ENCODE data around the gene RNH1. TPM values are rescaled to one million over a fixed set of nuclear protein-coding genes. Genes with fewer than 3 reads are reported as not detected.

RNH1 gene
- total and polyA plus RNA-seq, 10 of the 15 experiments (the other 5 are each of a cell fraction or from before 2014, with no cell fraction given), result 2.3 to 162 (median 72.1) TPM

DNA sequence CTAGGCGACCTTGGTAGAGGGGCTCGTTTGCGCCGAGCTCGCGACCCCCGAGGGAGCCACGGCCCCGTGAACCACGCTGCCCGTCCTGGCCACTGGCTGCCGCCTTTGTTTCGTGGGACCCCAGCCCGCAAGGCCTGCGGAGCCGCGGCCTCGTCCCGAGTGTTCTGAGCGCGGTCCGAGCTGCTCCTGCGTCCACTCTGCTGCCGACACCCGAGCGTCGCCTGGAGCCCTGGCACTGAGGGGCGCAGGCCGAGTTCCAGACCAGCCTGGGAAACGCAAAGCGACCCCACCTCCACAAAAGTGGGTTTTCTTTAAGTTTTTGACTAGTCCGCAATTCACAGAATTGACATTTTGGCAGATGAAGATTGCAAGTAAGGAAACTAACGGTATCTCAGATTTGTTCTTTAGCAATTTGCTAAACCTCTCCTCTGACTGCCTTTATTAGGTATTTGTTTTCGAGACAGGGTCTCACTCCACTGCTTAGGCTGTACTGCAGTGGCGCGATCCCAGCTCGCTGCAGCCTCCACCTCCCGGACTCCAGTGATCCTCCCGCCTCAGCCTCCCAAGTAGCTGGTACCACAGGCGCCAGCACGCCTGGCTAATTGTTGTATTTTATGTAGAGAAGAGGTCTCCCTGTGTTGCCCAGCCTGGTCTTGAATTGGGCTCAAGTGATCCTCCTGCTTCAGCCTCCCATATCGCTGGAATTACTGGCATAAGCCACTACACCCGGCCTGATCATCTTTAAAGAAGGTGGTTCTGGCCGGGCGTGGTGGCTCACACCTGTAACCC, 879 bp upstream of the RNH1 start (continued):
- TF ChIP-seq MLLT1 (IDR thresholded peaks at IDR 0.05) (0 out of 2 replicates have a peak, but pooled peaks have one; percentile 58), MTA3 (IDR thresholded peaks at IDR 0.05; ENCODE audit: borderline replicate concordance, low read length) (no peak), SKIL (IDR thresholded peaks at IDR 0.05; ENCODE audit: low read depth, poor library complexity, severe bottlenecking) (no peak), MEF2B (IDR thresholded peaks at IDR 0.05; ENCODE audit: partially characterized antibody, poor library complexity, severe bottlenecking) (no peak), LARP7 (IDR thresholded peaks at IDR 0.05) (peak; percentile 41; the same call in 1 of the 2 replicates), FOS (IDR thresholded peaks at IDR 0.05; ENCODE audit: borderline replicate concordance, extremely low read depth, insufficient read length) (no peak), SIX5 (IDR thresholded peaks at IDR 0.05; ENCODE audit: low read depth, low read length, severe bottlenecking) (no peak), TAF1 (IDR thresholded peaks at IDR 0.05; ENCODE audit: borderline replicate concordance, low read depth, low read length) (no peak), GATAD2B (conservative IDR thresholded peaks at IDR 0.05; ENCODE audit: low read depth) (peak; percentile 41), FOXK2 (IDR thresholded peaks at IDR 0.05) (no peak), MAX (IDR thresholded peaks at IDR 0.05; ENCODE audit: low read depth, low read length) (no peak), CREM (IDR thresholded peaks at IDR 0.05; ENCODE audit: low read depth) (no peak)
- TF ChIP-seq, protein P1, sequence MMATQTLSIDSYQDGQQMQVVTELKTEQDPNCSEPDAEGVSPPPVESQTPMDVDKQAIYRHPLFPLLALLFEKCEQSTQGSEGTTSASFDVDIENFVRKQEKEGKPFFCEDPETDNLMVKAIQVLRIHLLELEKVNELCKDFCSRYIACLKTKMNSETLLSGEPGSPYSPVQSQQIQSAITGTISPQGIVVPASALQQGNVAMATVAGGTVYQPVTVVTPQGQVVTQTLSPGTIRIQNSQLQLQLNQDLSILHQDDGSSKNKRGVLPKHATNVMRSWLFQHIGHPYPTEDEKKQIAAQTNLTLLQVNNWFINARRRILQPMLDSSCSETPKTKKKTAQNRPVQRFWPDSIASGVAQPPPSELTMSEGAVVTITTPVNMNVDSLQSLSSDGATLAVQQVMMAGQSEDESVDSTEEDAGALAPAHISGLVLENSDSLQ (IDR thresholded peaks at IDR 0.05), result no peak
- TF ChIP-seq, protein P2, sequence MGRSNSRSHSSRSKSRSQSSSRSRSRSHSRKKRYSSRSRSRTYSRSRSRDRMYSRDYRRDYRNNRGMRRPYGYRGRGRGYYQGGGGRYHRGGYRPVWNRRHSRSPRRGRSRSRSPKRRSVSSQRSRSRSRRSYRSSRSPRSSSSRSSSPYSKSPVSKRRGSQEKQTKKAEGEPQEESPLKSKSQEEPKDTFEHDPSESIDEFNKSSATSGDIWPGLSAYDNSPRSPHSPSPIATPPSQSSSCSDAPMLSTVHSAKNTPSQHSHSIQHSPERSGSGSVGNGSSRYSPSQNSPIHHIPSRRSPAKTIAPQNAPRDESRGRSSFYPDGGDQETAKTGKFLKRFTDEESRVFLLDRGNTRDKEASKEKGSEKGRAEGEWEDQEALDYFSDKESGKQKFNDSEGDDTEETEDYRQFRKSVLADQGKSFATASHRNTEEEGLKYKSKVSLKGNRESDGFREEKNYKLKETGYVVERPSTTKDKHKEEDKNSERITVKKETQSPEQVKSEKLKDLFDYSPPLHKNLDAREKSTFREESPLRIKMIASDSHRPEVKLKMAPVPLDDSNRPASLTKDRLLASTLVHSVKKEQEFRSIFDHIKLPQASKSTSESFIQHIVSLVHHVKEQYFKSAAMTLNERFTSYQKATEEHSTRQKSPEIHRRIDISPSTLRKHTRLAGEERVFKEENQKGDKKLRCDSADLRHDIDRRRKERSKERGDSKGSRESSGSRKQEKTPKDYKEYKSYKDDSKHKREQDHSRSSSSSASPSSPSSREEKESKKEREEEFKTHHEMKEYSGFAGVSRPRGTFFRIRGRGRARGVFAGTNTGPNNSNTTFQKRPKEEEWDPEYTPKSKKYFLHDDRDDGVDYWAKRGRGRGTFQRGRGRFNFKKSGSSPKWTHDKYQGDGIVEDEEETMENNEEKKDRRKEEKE (IDR thresholded peaks at IDR 0.05), result no peak
- TF ChIP-seq, protein P3, sequence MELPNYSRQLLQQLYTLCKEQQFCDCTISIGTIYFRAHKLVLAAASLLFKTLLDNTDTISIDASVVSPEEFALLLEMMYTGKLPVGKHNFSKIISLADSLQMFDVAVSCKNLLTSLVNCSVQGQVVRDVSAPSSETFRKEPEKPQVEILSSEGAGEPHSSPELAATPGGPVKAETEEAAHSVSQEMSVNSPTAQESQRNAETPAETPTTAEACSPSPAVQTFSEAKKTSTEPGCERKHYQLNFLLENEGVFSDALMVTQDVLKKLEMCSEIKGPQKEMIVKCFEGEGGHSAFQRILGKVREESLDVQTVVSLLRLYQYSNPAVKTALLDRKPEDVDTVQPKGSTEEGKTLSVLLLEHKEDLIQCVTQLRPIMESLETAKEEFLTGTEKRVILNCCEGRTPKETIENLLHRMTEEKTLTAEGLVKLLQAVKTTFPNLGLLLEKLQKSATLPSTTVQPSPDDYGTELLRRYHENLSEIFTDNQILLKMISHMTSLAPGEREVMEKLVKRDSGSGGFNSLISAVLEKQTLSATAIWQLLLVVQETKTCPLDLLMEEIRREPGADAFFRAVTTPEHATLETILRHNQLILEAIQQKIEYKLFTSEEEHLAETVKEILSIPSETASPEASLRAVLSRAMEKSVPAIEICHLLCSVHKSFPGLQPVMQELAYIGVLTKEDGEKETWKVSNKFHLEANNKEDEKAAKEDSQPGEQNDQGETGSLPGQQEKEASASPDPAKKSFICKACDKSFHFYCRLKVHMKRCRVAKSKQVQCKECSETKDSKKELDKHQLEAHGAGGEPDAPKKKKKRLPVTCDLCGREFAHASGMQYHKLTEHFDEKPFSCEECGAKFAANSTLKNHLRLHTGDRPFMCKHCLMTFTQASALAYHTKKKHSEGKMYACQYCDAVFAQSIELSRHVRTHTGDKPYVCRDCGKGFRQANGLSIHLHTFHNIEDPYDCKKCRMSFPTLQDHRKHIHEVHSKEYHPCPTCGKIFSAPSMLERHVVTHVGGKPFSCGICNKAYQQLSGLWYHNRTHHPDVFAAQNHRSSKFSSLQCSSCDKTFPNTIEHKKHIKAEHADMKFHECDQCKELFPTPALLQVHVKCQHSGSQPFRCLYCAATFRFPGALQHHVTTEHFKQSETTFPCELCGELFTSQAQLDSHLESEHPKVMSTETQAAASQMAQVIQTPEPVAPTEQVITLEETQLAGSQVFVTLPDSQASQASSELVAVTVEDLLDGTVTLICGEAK (IDR thresholded peaks at IDR 0.05; ENCODE audit: borderline replicate concordance), result no peak; the same call in 1 of the 2 replicates
